HepG2 (cell line): ENCODE measurements around the gene MTHFD1. TPM values are rescaled to one million over a fixed set of nuclear protein-coding genes. Genes with fewer than 3 reads are reported as not detected.

Experiments
- ATAC-seq: fragments of 200-7000 bp; cut with Tn5 transposase; 3 replicates; pipeline ENCODE4 v1.9.1; 2020; ENCODE audit warnings: mild to moderate bottlenecking, moderate library complexity
- BruUV-seq: library from RNA; stranded (reverse); fragments of 400-500 nt; replicated peaks from 2 replicates; lab custom pipeline; 2021; lab: Mats Ljungman, UMichigan
- CTCF ChIA-PET: fragments of 300-600 bp; formaldehyde crosslinking; extraction: SDS; loops from one replicate; lab custom pipeline; 2021; ENCODE audit warnings: low total read pairs, inconsistent platforms, low intra/inter-chr PET ratio; lab: Yijun Ruan, JAX
- POLR2A ChIA-PET: fragments of 350-600 bp; sonication (Branson Sonifier 250); formaldehyde crosslinking; loops from one replicate; lab custom pipeline; 2020; ENCODE audit warnings: antibody characterized with exemption, inconsistent platforms; lab: Yijun Ruan, JAX
- DNase-seq: peaks from one replicate; pipeline ENCODE4 v3.0.0-alpha.2; 2015; ENCODE audit warnings: low spot score
- FAIRE-seq: peaks from 3 replicates; lab custom pipeline; 2011; peaks lifted over from hg19 to GRCh38; lab: Jason Lieb, UNC
- H2AFZ ChIP-seq: one replicate; pipeline ENCODE4 v1.6.1; 2011; ENCODE audit warnings: low read length, inconsistent platforms
- H3K27ac ChIP-seq: fragments of 300-600 bp; 3 replicates; pipeline ENCODE4 v1.8.0; 2011; ENCODE audit warnings: mixed run types, mild to moderate bottlenecking, mixed read lengths, low read length, inconsistent platforms; ENCODE audit not compliant: insufficient read depth; ENCODE audit errors: extremely low read length
- H3K27me3 ChIP-seq, 2 experiments: fragments of 200-600 bp in 1 of 2; 2 replicates in 1 of 2; 3 replicates in 1 of 2; pipeline versions ENCODE4 v1.6.0 to v1.8.0; 2011; ENCODE audit warnings: low read length in 2 of 2, mild to moderate bottlenecking in 2 of 2, moderate library complexity in 2 of 2, inconsistent platforms in 1 of 2; ENCODE audit not compliant: insufficient read depth in 2 of 2, control insufficient read depth in 1 of 2
- H3K36me3 ChIP-seq, 2 experiments: fragments of 200-600 bp in 1 of 2; replicated peaks in 1 of 2; 2 replicates in 1 of 2; 3 replicates in 1 of 2; pipeline versions ENCODE4 v1.5.1 to v1.8.0; 2011; ENCODE audit warnings: low read length in 2 of 2, inconsistent platforms in 1 of 2; ENCODE audit not compliant: insufficient read depth in 2 of 2, control insufficient read depth in 1 of 2
- H3K4me1 ChIP-seq: 2 replicates; pipeline ENCODE4 v1.5.1; 2012; ENCODE audit warnings: low read length, inconsistent platforms; ENCODE audit not compliant: insufficient read depth
- H3K4me2 ChIP-seq: 2 replicates; pipeline ENCODE4 v1.6.0; 2011; ENCODE audit warnings: low read depth, low read length, inconsistent platforms
- H3K4me3 ChIP-seq, 3 experiments: fragments of 200-600 bp in 1 of 3; sonication (generic), shearing (Covaris generic) in 1 of 3; replicated peaks in 1 of 3; 2 replicates each; pipeline ENCODE4 v1.5.1; 2011 to 2016; ENCODE audit warnings: low read length in 3 of 3, inconsistent platforms in 2 of 3, low read depth in 2 of 3, mild to moderate bottlenecking in 2 of 3, control low read depth in 1 of 3, mixed read lengths in 1 of 3; ENCODE audit not compliant: insufficient read depth in 1 of 3
- H3K79me2 ChIP-seq: one replicate; pipeline ENCODE4 v1.6.1; 2011; ENCODE audit warnings: low read length, inconsistent platforms; ENCODE audit not compliant: insufficient read depth
- H3K9ac ChIP-seq: 2 replicates; pipeline ENCODE4 v1.6.0; 2011; ENCODE audit warnings: mild to moderate bottlenecking, low read depth, low read length, inconsistent platforms; ENCODE audit not compliant: insufficient read depth
- H3K9me3 ChIP-seq: 2 replicates; pipeline ENCODE4 v1.5.1; 2012; ENCODE audit warnings: mild to moderate bottlenecking, low read length
- H4K20me1 ChIP-seq: 2 replicates; pipeline ENCODE4 v1.6.0; 2011; ENCODE audit warnings: inconsistent platforms, mild to moderate bottlenecking, low read length, moderate library complexity; ENCODE audit not compliant: insufficient read depth
- IRF2 ChIP-seq: IDR thresholded peaks from 2 replicates; pipeline ENCODE4 v1.6.1; 2018; ENCODE audit warnings: missing genetic modification reagents, missing compliant biosample characterization
- MTF2 ChIP-seq: sonication (generic); formaldehyde crosslinking; IDR thresholded peaks from 2 replicates; pipeline ENCODE4 v1.5.0; 2020; ENCODE audit warnings: missing genetic modification reagents, borderline replicate concordance
- POGK ChIP-seq: sonication (generic); formaldehyde crosslinking; conservative IDR thresholded peaks from 2 replicates; pipeline ENCODE4 v1.8.0; 2022; ENCODE audit warnings: mild to moderate bottlenecking, moderate library complexity, missing genetic modification reagents
- RBM39 ChIP-seq: fragments of 200-400 bp; formaldehyde crosslinking; IDR thresholded peaks from one replicate; pipeline ENCODE4 v1.6.1; 2018; ENCODE audit warnings: antibody characterized with exemption, mild to moderate bottlenecking, low read depth, low read length; ENCODE audit not compliant: poor library complexity, severe bottlenecking
- RFX1 ChIP-seq: fragments of 450-650 bp; IDR thresholded peaks from 2 replicates; pipeline ENCODE4 v1.6.1; 2017
- SCMH1 ChIP-seq: sonication (generic); formaldehyde crosslinking; IDR thresholded peaks from 2 replicates; pipeline ENCODE4 v1.9.0; 2021; ENCODE audit warnings: missing genetic modification reagents, mild to moderate bottlenecking, borderline replicate concordance
- SNRNP70 ChIP-seq: fragments of 200-400 bp; formaldehyde crosslinking; IDR thresholded peaks from 2 replicates; pipeline ENCODE4 v1.6.1; 2017; ENCODE audit warnings: mild to moderate bottlenecking, low read depth, low read length, moderate library complexity
- ZBTB14 ChIP-seq: sonication (generic); formaldehyde crosslinking; IDR thresholded peaks from 2 replicates; pipeline ENCODE4 v1.4.0; 2020; ENCODE audit warnings: missing genetic modification reagents
- ZNF329 ChIP-seq: sonication (generic); formaldehyde crosslinking; IDR thresholded peaks from 2 replicates; pipeline ENCODE4 v1.9.0; 2021; ENCODE audit warnings: low read depth, mild to moderate bottlenecking, missing genetic modification reagents
- ZNF33A ChIP-seq: sonication (generic); formaldehyde crosslinking; IDR thresholded peaks from 2 replicates; pipeline ENCODE4 v1.5.1; 2020; ENCODE audit warnings: missing genetic modification reagents, mild to moderate bottlenecking, moderate library complexity, borderline replicate concordance
- ZNF549 ChIP-seq: sonication (generic); formaldehyde crosslinking; IDR thresholded peaks from 2 replicates; pipeline ENCODE4 v1.5.0; 2020; ENCODE audit warnings: missing genetic modification reagents
- ZNF784 ChIP-seq: sonication (generic); formaldehyde crosslinking; IDR thresholded peaks from 2 replicates; pipeline ENCODE4 v1.5.1; 2020; ENCODE audit warnings: missing genetic modification reagents, mild to moderate bottlenecking, borderline replicate concordance
- WGBS: methylation state at CpG from one replicate; pipeline ENCODE4 v1.1.6; 2017; ENCODE audit warnings: low lambda C conversion rate; 5-methylcytosine and 5-hydroxymethylcytosine counted together
- in situ Hi-C: cut with HindIII; loops from 2 replicates; pipeline ENCODE4 v1.10.0; 2017; ENCODE audit warnings: low pct_unique_long_range_greater_than_20kb; ENCODE audit not compliant: extremely low pct_ligation_motif_present
- intact Hi-C: fragments of 100-400 bp; cut with micrococcal nuclease; formaldehyde crosslinking; loops from one replicate; pipeline ENCODE4 v1.10.0; 2022; ENCODE audit not compliant: unreplicated experiment
- polyA plus RNA-seq, 8 experiments: library from polyadenylated mRNA; depleted of rRNA in 3 of 8; stranded (reverse) in 7 of 8; unstranded in 1 of 8; fragments of >200 nt; fragmentation: Illumina TruSeq in 4 of 8; extraction: Trizol in 4 of 8; gene quantifications; 2 replicates each; pipeline versions ENCODE4 v1.2.1 to v1.2.3, GENCODE V29; 2011 to 2016; ENCODE audit warnings: low read depth in 4 of 8, missing spikeins in 1 of 8, mixed read lengths in 1 of 8; ENCODE audit not compliant: insufficient read depth in 1 of 8
- total RNA-seq, 5 experiments: library from RNA; depleted of rRNA; stranded (reverse); fragments of >200 nt; fragmentation: Illumina TruSeq; extraction: Trizol; gene quantifications; 2 replicates each; pipeline ENCODE4 v1.2.3, GENCODE V29; 2016; ENCODE audit warnings: low read depth in 1 of 5

MTHFD1 gene
- total and polyA plus RNA-seq, 2 of the 13 experiments (the other 11 are each of a cell fraction or from before 2014, with no cell fraction given), result 31.0 to 106 TPM

GRCh38 chr14:64442300-64442988 is 54.3 kb downstream of the MTHFD1 start (continued):
- TF ChIP-seq MTF2 (CRISPR knock-in tag), result no peak
- TF ChIP-seq ZNF784 (CRISPR knock-in tag), result no peak
- TF ChIP-seq ZNF549 (CRISPR knock-in tag), result no peak

- intact Hi-C loops (no loop called here), in situ Hi-C loops (no loop called here)
- TF ChIP-seq IRF2 (CRISPR knock-in tag) (no peak), SCMH1 (CRISPR knock-in tag) (no peak), ZNF33A (no peak), ZNF329 (no peak), RBM39 (no peak), RFX1 (no peak), POGK (CRISPR knock-in tag) (no peak), ZBTB14 (CRISPR knock-in tag) (no peak), SNRNP70 (no peak)
- no peak overlapping the region for H3K27ac ChIP-seq
- no peak overlapping the region for H3K9ac ChIP-seq
- H4K20me1 ChIP-seq, result no peaks in the 10 kb centered on the region
- no peak for DNase-seq
- 95% methylated on average over 11 of the region's 11 CpGs for WGBS
- H3K79me2 ChIP-seq, result no peaks in the 10 kb centered on the region
- no peaks in the 10 kb centered on the region for H3K27me3 ChIP-seq
- H3K9me3 ChIP-seq, result no peaks in the 10 kb centered on the region
- H3K4me1 ChIP-seq, result no peaks in the 10 kb centered on the region
- ChIA-PET CTCF (no interaction called here), POLR2A (no interaction called here)
- no peak for FAIRE-seq
- H3K4me3 ChIP-seq, result no peak overlapping the region
- H3K4me2 ChIP-seq, result no peak overlapping the region
- H2AFZ ChIP-seq, result no peak overlapping the region
- H3K36me3 ChIP-seq, result peaks cover 28 to 72% of the 10 kb centered on the region in 2 experiments
- no peak; the same call in 2 of the 3 replicates for ATAC-seq
- BruUV-seq, result no TSS peak
Measured at GRCh38 chr14:64444140-64444539, 56.0 kb downstream of the MTHFD1 start.
